ENCODE results near the gene PTCH1.

Gene PTCH1

GRCh38 chr9:95494416-95495371 lies 22.1 kb downstream of the PTCH1 start:
- Histone ChIP-seq H3K4me3 (ENCODE audit: low read depth, low read length) (peak overlapping the region; percentile 70), H3K9me3 (no peaks in the 10 kb centered on the region), H3K36me3 (peaks cover 3% of the 10 kb centered on the region; the same call in 1 of the 2 replicates), H3K27me3 (no peaks in the 10 kb centered on the region), H3K4me1 (peaks cover 6% of the 10 kb centered on the region)
- peak; percentile 80 for DNase-seq
- TF ChIP-seq CTCF (IDR thresholded peaks at IDR 0.05; ENCODE audit: low read depth, low read length) = no peak

- DNase-seq = peak; percentile 87
- peaks cover 6% of the 10 kb centered on the region for H3K4me1 ChIP-seq
- peak overlapping the region; percentile 70 for H3K4me3 ChIP-seq (ENCODE audit: low read depth, low read length)
- peaks cover 3% of the 10 kb centered on the region; the same call in 1 of the 2 replicates for H3K36me3 ChIP-seq
- no peaks in the 10 kb centered on the region for H3K27me3 ChIP-seq
- no peaks in the 10 kb centered on the region for H3K9me3 ChIP-seq
- no peak for TF ChIP-seq CTCF (IDR thresholded peaks at IDR 0.05; ENCODE audit: low read depth, low read length)
These were observed 22.8 kb downstream of the PTCH1 start for GRCh38 chr9:95494022-95494415.

GRCh38 chr9:95493402-95493801 lies 23.4 kb downstream of the PTCH1 start:
- Histone ChIP-seq H3K27me3 (no peaks in the 10 kb centered on the region), H3K4me3 (ENCODE audit: low read depth, low read length) (peak overlapping the region; percentile 70), H3K36me3 (0 out of 2 replicates have a peak, but pooled peaks cover 3% of the 10 kb centered on the region), H3K4me1 (peaks cover 6% of the 10 kb centered on the region), H3K9me3 (no peaks in the 10 kb centered on the region)
- DNase-seq = no peak
- TF ChIP-seq CTCF (IDR thresholded peaks at IDR 0.05; ENCODE audit: low read depth, low read length) = no peak

GRCh38 chr9:95491543-95492320 lies 25.0 kb downstream of the PTCH1 start:
- no peak for TF ChIP-seq CTCF (IDR thresholded peaks at IDR 0.05; ENCODE audit: low read depth, low read length)
- Histone ChIP-seq H3K4me1 (peaks cover 6% of the 10 kb centered on the region), H3K4me3 (ENCODE audit: low read depth, low read length) (no peak overlapping the region), H3K36me3 (peaks cover 7% of the 10 kb centered on the region), H3K27me3 (no peaks in the 10 kb centered on the region), H3K9me3 (no peaks in the 10 kb centered on the region; the same call in 1 of the 2 replicates)
- DNase-seq = no peak

GRCh38 chr9:95488954-95489353 lies 27.8 kb downstream of the PTCH1 start:
- no peak for DNase-seq
- no peak for TF ChIP-seq CTCF (IDR thresholded peaks at IDR 0.05; ENCODE audit: low read depth, low read length)
- H3K27me3 ChIP-seq = no peaks in the 10 kb centered on the region
- no peak overlapping the region for H3K4me3 ChIP-seq (ENCODE audit: low read depth, low read length)
- H3K9me3 ChIP-seq = no peaks in the 10 kb centered on the region; the same call in 1 of the 2 replicates
- peaks cover 13% of the 10 kb centered on the region for H3K36me3 ChIP-seq
- no peaks in the 10 kb centered on the region for H3K4me1 ChIP-seq

Data from BE2C (cell line).